OCI-LY7 (cell line): ENCODE data around the gene MCF2L2. TPM values are rescaled to one million over a fixed set of nuclear protein-coding genes. Genes with fewer than 3 reads are reported as not detected.

Source experiments
- BruUV-seq: library from RNA; stranded (reverse); fragments of 400-500 nt; replicated peaks from 2 replicates; lab custom pipeline; 2021; lab: Mats Ljungman, UMichigan
- CTCF ChIA-PET: fragments of 300-600 bp; sonication (Branson Sonifier 250); formaldehyde crosslinking; loops from one replicate; lab custom pipeline; 2022; ENCODE audit warnings: antibody characterized with exemption; ENCODE audit not compliant: unreplicated experiment; lab: Charles Lee
- POLR2A ChIA-PET: fragments of 300-600 bp; sonication (Branson Sonifier 250); formaldehyde crosslinking; loops from one replicate; lab custom pipeline; 2022; ENCODE audit warnings: antibody characterized with exemption; lab: Charles Lee
- DNase-seq: peaks from one replicate; pipeline ENCODE4 v3.0.0-alpha.2; 2015; ENCODE audit warnings: low spot score
- H2AFZ ChIP-seq: fragments of 200-600 bp; sonication (generic), shearing (Covaris generic); 2 replicates; pipeline ENCODE4 v1.6.1; 2014; ENCODE audit warnings: mild to moderate bottlenecking, antibody characterized with exemption, low read length, moderate library complexity
- H3K27ac ChIP-seq: fragments of 200-600 bp; sonication (generic); 2 replicates; pipeline ENCODE4 v1.5.1; 2014; ENCODE audit warnings: mixed run types, low read depth, mild to moderate bottlenecking, moderate library complexity, low read length, inconsistent platforms; ENCODE audit not compliant: poor library complexity, severe bottlenecking
- H3K36me3 ChIP-seq: fragments of 200-600 bp; sonication (generic); 2 replicates; pipeline ENCODE4 v1.6.1; 2014; ENCODE audit warnings: mild to moderate bottlenecking, antibody characterized with exemption, low read length, moderate library complexity, mixed read lengths; ENCODE audit not compliant: insufficient read depth
- H3K4me1 ChIP-seq: fragments of 200-600 bp; sonication (generic); 2 replicates; pipeline ENCODE4 v1.5.1; 2014; ENCODE audit warnings: mild to moderate bottlenecking, low read length; ENCODE audit not compliant: insufficient read depth, poor library complexity, severe bottlenecking
- H3K4me2 ChIP-seq: fragments of 200-600 bp; sonication (generic); 2 replicates; pipeline ENCODE4 v1.6.1; 2014; ENCODE audit warnings: mild to moderate bottlenecking, low read length
- H3K4me3 ChIP-seq: fragments of 200-600 bp; sonication (generic); 2 replicates; pipeline ENCODE4 v1.5.1; 2014; ENCODE audit warnings: mild to moderate bottlenecking, low read depth, low read length; ENCODE audit not compliant: poor library complexity, severe bottlenecking
- H3K79me2 ChIP-seq: fragments of 200-600 bp; sonication (generic); 2 replicates; pipeline ENCODE4 v1.6.1; 2016; ENCODE audit warnings: low read depth, mild to moderate bottlenecking, low read length, moderate library complexity, mixed read lengths; ENCODE audit not compliant: insufficient read depth
- H3K9me2 ChIP-seq: fragments of 200-600 bp; sonication (generic); 2 replicates; pipeline ENCODE4 v1.6.1; 2016; ENCODE audit warnings: mild to moderate bottlenecking, low read length, mixed read lengths; ENCODE audit not compliant: insufficient read depth
- H3K9me3 ChIP-seq: fragments of 200-600 bp; sonication (generic); 2 replicates; pipeline ENCODE4 v1.6.1; 2014; ENCODE audit warnings: mild to moderate bottlenecking, mixed run types, low read length, mixed read lengths
- H4K20me1 ChIP-seq: fragments of 200-600 bp; sonication (generic); 2 replicates; pipeline ENCODE4 v1.6.1; 2014; ENCODE audit warnings: mild to moderate bottlenecking, antibody characterized with exemption, low read length, moderate library complexity, mixed read lengths; ENCODE audit not compliant: insufficient read depth
- CTCF ChIP-seq: fragments of 200-600 bp; sonication (generic); conservative IDR thresholded peaks from 2 replicates; pipeline ENCODE4 v1.5.1; 2014; ENCODE audit warnings: mild to moderate bottlenecking, antibody characterized with exemption, low read length, moderate library complexity, mixed read lengths
- EZH2phosphoT487 ChIP-seq: fragments of 200-600 bp; sonication (generic); IDR thresholded peaks from 2 replicates; pipeline ENCODE4 v1.6.1; 2018; ENCODE audit warnings: low read depth, borderline replicate concordance, mild to moderate bottlenecking, mixed run types, antibody characterized with exemption, low read length, moderate library complexity, mixed read lengths
- intact Hi-C: fragments of 100-400 bp; cut with micrococcal nuclease; formaldehyde crosslinking; loops from one replicate; pipeline ENCODE4 v1.10.0; 2022; ENCODE audit not compliant: unreplicated experiment
- total RNA-seq, 2 experiments: library from RNA; depleted of rRNA in 1 of 2; stranded (reverse); fragments of >200 nt in 1 of 2; shearing (Covaris generic) in 1 of 2; gene quantifications; 2 replicates each; pipeline ENCODE4 v1.2.3, GENCODE V29; 2014 to 2022

Gene MCF2L2
- total RNA-seq, 2 experiments from 2014 or later, result 6.6 to 8.0 TPM

GRCh38 chr3:183197734-183198133 is 230.7 kb downstream of the MCF2L2 start:
- ChIA-PET CTCF (no interaction called here), POLR2A (no interaction called here)
- H3K4me2 ChIP-seq, result no peak overlapping the region
- no peak overlapping the region for H3K4me3 ChIP-seq
- DNase-seq, result no peak
- intact Hi-C loops, result no loop called here
- H3K9me2 ChIP-seq, result no peaks in the 10 kb centered on the region
- no peaks in the 10 kb centered on the region for H3K36me3 ChIP-seq
- H3K4me1 ChIP-seq, result no peaks in the 10 kb centered on the region
- TF ChIP-seq CTCF, result no peak
- no peak for TF ChIP-seq EZH2phosphoT487
- no TSS peak for BruUV-seq
- no peaks in the 10 kb centered on the region for H4K20me1 ChIP-seq
- H2AFZ ChIP-seq, result no peak overlapping the region
- no peak overlapping the region for H3K27ac ChIP-seq
- no peaks in the 10 kb centered on the region for H3K79me2 ChIP-seq
- no peaks in the 10 kb centered on the region for H3K9me3 ChIP-seq

- no TSS peak for BruUV-seq
- Histone ChIP-seq H3K36me3 (no peaks in the 10 kb centered on the region), H3K4me1 (no peaks in the 10 kb centered on the region), H4K20me1 (no peaks in the 10 kb centered on the region), H3K4me3 (no peak overlapping the region), H3K27ac (no peak overlapping the region), H2AFZ (no peak overlapping the region), H3K79me2 (no peaks in the 10 kb centered on the region), H3K9me3 (no peaks in the 10 kb centered on the region), H3K9me2 (no peaks in the 10 kb centered on the region), H3K4me2 (no peak overlapping the region)
- intact Hi-C loops, result no loop called here
- POLR2A ChIA-PET, result interaction anchor here (0.6 kb wide), 1 partner anchor 55 kb away, joined by 3 read pairs; no protein-coding TSS in a partner anchor
- no peak for TF ChIP-seq EZH2phosphoT487
- TF ChIP-seq CTCF, result no peak
- DNase-seq, result no peak
- CTCF ChIA-PET, result no interaction called here
Observed at GRCh38 chr3:183195266-183195665, 233.2 kb downstream of the MCF2L2 start.

GRCh38 chr3:183193762-183194689 is 234.4 kb downstream of the MCF2L2 start:
- Histone ChIP-seq H3K9me3 (no peaks in the 10 kb centered on the region), H3K36me3 (no peaks in the 10 kb centered on the region), H2AFZ (no peak overlapping the region), H3K79me2 (no peaks in the 10 kb centered on the region), H3K4me3 (no peak overlapping the region), H3K9me2 (no peaks in the 10 kb centered on the region), H4K20me1 (no peaks in the 10 kb centered on the region), H3K27ac (no peak overlapping the region), H3K4me2 (no peak overlapping the region), H3K4me1 (no peaks in the 10 kb centered on the region)
- no peak for TF ChIP-seq CTCF
- TF ChIP-seq EZH2phosphoT487, result no peak
- no TSS peak for BruUV-seq
- no peak for DNase-seq
- ChIA-PET CTCF (no interaction called here), POLR2A (interaction anchor here (0.5 kb wide), 2 partner anchors 134 to 519 kb away, joined by 3 read pairs; no protein-coding TSS in a partner anchor)
- intact Hi-C loops, result no loop called here
